GM12874 (cell line): ENCODE results near the gene RWDD1.

Experiments used
- TF ChIP-seq, protein P1 (sequence below): IDR thresholded peaks from 2 replicates; pipeline ENCODE4 v1.5.1; 2011; ENCODE audit warnings: low read depth, mild to moderate bottlenecking, control low read depth, low read length, moderate library complexity; ENCODE audit not compliant: insufficient read depth

RWDD1 gene

DNA sequence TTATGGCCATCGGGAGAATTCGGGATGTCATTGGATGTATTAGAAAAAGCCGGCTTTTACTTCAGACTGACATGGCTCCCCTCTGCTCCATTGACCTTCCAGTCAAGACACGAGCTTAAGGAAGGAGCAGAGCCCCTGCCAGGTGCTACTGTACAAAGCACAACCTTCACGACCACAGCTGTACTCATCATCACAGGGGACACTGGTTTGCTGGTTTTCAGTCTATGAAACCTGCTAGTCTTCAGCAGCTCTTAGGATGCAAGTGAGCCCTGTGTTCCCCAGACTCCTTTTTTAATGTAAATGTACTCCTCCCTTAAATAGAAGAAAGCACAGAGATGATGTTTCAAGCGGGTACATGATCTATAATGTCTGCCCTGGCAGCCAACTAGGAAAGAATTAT is 23.9 kb upstream of the RWDD1 start:
- TF ChIP-seq, protein P1, sequence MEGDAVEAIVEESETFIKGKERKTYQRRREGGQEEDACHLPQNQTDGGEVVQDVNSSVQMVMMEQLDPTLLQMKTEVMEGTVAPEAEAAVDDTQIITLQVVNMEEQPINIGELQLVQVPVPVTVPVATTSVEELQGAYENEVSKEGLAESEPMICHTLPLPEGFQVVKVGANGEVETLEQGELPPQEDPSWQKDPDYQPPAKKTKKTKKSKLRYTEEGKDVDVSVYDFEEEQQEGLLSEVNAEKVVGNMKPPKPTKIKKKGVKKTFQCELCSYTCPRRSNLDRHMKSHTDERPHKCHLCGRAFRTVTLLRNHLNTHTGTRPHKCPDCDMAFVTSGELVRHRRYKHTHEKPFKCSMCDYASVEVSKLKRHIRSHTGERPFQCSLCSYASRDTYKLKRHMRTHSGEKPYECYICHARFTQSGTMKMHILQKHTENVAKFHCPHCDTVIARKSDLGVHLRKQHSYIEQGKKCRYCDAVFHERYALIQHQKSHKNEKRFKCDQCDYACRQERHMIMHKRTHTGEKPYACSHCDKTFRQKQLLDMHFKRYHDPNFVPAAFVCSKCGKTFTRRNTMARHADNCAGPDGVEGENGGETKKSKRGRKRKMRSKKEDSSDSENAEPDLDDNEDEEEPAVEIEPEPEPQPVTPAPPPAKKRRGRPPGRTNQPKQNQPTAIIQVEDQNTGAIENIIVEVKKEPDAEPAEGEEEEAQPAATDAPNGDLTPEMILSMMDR = no peak

DNA sequence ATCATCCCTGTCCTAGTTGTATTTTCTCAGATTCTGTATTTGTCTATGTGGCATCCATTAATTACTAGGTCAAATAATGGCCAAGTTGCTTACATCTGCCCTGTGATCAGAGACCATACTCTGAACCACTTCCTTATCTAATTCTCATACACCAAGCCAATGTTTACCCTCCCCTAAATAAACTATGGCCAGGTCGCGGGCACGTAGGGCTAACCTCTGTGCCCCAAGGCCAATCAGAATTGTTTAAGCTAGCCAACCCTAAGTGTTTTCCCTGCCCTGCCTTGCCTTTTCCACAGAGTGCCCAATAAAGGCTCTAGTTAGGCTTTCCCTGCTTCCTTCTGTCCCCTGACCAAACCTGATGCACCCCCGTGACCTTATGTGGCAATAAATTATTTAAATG is 20.5 kb upstream of the RWDD1 start:
- TF ChIP-seq, protein P1 = no peak

DNA sequence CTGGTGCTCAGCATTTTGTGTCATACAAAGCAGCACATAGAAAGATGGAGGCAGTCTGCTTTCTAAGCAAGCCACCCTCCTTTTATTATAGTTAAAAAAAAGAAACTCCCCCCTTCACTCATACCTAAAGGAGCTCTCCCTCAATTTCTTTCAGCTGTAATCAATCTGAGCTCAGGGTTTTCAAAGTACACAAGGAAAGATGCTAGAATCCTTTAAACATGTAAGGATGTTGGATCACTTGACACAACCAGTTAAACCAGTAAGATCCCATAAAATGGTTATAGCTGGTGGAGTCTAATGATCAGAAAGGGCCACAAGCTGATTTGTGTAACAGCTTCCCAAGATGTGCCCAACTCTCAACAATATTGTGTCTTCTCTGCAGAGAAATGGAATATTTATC is 17.9 kb upstream of the RWDD1 start, which contains the start of gene CALHM4:
Gene CALHM4, plus strand, starts transcription at position 301 of the 400 bp plus-strand sequence. Its CDS starts 43 bp downstream, at position 344.
- TF ChIP-seq, protein P1 = no peak

DNA sequence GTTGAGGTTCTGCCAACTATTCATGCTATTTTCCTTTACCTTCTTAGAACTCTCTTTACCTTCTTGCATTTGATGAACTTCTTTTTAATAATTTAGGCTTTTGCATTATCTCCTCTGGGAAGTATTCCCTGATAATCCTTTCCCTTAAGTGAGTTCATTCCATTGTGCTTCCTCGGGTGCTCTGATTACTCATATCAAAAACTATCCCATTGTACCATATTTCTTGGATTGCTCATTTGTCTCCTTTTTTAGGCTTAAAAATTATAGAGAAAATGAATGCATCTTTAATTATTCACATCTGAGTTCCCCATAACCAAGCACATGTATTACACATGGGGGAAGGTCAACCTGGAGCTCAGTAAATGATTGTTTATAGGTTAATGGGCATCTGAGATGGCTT is 15.2 kb upstream of the RWDD1 start:
- TF ChIP-seq, protein P1 = no peak

DNA sequence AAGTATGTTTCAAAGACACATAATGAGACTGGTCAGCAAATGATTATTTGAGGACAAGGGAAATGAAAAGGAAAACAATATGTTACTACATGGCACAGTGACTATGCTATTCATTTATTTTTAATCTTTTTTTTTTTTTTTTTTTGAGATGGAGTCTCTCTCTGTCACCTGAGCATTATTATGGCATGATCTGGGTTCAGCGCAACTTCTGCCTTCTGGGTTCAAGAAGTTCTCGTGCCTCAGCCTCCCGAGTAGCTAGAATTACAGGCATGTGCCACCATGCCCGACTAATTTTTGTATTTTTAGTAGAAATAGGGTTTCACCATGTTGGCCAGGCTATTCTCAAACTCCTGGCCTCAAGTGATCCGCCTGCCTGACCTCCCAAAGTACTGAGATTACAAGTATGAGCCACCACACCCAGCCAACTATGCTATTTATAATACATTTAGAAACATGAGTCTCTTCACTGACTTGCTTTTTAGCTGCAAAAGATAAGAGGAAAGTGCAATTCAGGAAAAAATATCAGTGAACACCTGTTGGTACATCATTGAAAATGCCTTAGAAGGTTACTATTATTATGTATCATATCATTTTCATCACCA is 14.4 kb upstream of the RWDD1 start:
- TF ChIP-seq, protein P1 = no peak

DNA sequence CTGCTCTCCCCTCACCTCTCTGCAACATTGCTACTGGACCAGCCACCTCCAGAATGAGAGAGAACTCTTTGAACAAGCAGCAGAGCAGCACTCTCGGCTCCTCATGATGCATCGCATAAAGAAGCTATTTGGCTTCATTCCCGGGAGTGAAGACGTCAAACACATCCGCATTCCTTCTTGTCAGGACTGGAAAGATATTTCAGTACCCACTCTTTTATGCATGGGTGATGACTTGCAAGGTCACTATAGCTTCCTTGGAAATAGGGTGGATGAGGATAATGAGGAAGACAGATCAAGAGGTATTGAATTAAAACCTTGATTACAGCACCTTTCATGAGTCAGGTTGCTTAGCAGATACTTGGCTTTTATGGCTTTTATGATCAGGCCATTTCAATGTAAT is 13.4 kb upstream of the RWDD1 start:
- TF ChIP-seq, protein P1 = no peak

DNA sequence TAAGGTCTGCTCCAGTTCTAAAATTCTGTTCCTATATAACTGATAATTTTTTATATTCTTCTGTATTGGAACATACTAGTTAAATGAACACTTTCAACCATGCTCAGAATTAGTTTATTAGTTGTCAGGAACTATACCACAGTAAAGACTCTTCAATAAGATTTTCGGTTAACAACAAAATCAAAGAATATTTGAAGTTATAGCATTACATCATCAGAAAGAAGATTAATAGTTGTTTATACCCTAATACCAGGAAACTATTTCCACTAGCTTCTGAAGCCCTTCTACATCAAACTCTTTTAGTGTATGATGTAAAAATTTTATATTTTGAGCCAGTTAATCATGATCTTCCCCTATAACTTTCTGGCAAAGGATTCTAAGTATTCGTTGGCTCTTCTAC is 11.2 kb upstream of the RWDD1 start:
- TF ChIP-seq, protein P1 = no peak
